Measurements from ENCODE around the gene RAB4A.

Gene RAB4A

GRCh38 chr1:229302740-229303139, 31.8 kb downstream of the RAB4A start:
- H3K4me3 ChIP-seq (replicated peaks in 1 of 2; ENCODE audit: low read depth in 2 of 2, low read length in 2 of 2), result no peak overlapping the region
- no peak for TF ChIP-seq CTCF (IDR thresholded peaks at IDR 0.05; ENCODE audit: low read depth, low read length)
- no peak for DNase-seq (ENCODE audit: low read depth in 2 of 2)

- no peak overlapping the region for H3K4me3 ChIP-seq (replicated peaks in 1 of 2; ENCODE audit: low read depth in 2 of 2, low read length in 2 of 2)
- no peak for DNase-seq (ENCODE audit: low read depth in 2 of 2)
- no peak for TF ChIP-seq CTCF (IDR thresholded peaks at IDR 0.05; ENCODE audit: low read depth, low read length)
Observed at GRCh38 chr1:229303855-229304254, 32.9 kb downstream of the RAB4A start.

GRCh38 chr1:229305392-229305791, 34.5 kb downstream of the RAB4A start:
- DNase-seq (ENCODE audit: low read depth in 2 of 2), result no peak
- no peak for TF ChIP-seq CTCF (IDR thresholded peaks at IDR 0.05; ENCODE audit: low read depth, low read length)
- H3K4me3 ChIP-seq (replicated peaks in 1 of 2; ENCODE audit: low read depth in 2 of 2, low read length in 2 of 2), result no peak overlapping the region

GRCh38 chr1:229309074-229309473, 38.2 kb downstream of the RAB4A start:
- no peak for TF ChIP-seq CTCF (IDR thresholded peaks at IDR 0.05; ENCODE audit: low read depth, low read length)
- no peak overlapping the region for H3K4me3 ChIP-seq (replicated peaks in 1 of 2; ENCODE audit: low read depth in 2 of 2, low read length in 2 of 2)
- DNase-seq (ENCODE audit: low read depth in 2 of 2), result no peak

GRCh38 chr1:229309684-229310083, 38.8 kb downstream of the RAB4A start:
- no peak overlapping the region for H3K4me3 ChIP-seq (replicated peaks in 1 of 2; ENCODE audit: low read depth in 2 of 2, low read length in 2 of 2)
- no peak for DNase-seq (ENCODE audit: low read depth in 2 of 2)
- no peak for TF ChIP-seq CTCF (IDR thresholded peaks at IDR 0.05; ENCODE audit: low read depth, low read length)

- no peak for DNase-seq (ENCODE audit: low read depth in 2 of 2)
- no peak for TF ChIP-seq CTCF (IDR thresholded peaks at IDR 0.05; ENCODE audit: low read depth, low read length)
- no peak overlapping the region for H3K4me3 ChIP-seq (replicated peaks in 1 of 2; ENCODE audit: low read depth in 2 of 2, low read length in 2 of 2)
Observed at GRCh38 chr1:229310833-229311232, 39.9 kb downstream of the RAB4A start.

- DNase-seq (ENCODE audit: low read depth in 2 of 2), result no peak
- TF ChIP-seq CTCF (IDR thresholded peaks at IDR 0.05; ENCODE audit: low read depth, low read length), result no peak
- H3K4me3 ChIP-seq (replicated peaks in 1 of 2; ENCODE audit: low read depth in 2 of 2, low read length in 2 of 2), result no peak overlapping the region
Observed at GRCh38 chr1:229316166-229316565, 45.3 kb downstream of the RAB4A start.
